Ovary (tissue), 9 donors: ENCODE data around the gene SLC6A1. TPM values are rescaled to one million over a fixed set of nuclear protein-coding genes. Genes with fewer than 3 reads are reported as not detected.

Experiments
- DNase-seq, 5 donors: peaks; one replicate each; pipeline ENCODE4 v3.0.0-alpha.2; 2019 to 2020
- H3K27ac ChIP-seq, 2 donors: fragments of 200-600 bp; one replicate each; pipeline versions ENCODE4 v1.5.1 to v1.8.0; 2019 to 2022
- H3K27me3 ChIP-seq: fragments of 200-600 bp; one replicate; pipeline ENCODE4 v1.8.0; 2022
- H3K36me3 ChIP-seq: fragments of 200-600 bp; sonication (generic); one replicate; pipeline ENCODE4 v1.5.1; 2019
- H3K4me1 ChIP-seq: one replicate; pipeline ENCODE4 v1.8.1; 2013; ENCODE audit warnings: mild to moderate bottlenecking, moderate library complexity; ENCODE audit not compliant: insufficient read depth
- H3K4me3 ChIP-seq: fragments of 200-600 bp; sonication (generic); one replicate; pipeline ENCODE4 v1.5.1; 2017
- H3K9me3 ChIP-seq, 2 donors: fragments of 200-600 bp in 1 of 2; sonication (generic) in 1 of 2; one replicate each; pipeline versions ENCODE4 v1.5.1 to v1.8.1; 2013 to 2019; ENCODE audit warnings: mild to moderate bottlenecking in 1 of 2, moderate library complexity in 1 of 2
- CTCF ChIP-seq, 3 donors: fragments of 450-650 bp in 2 of 3; fragments of 200-600 bp in 1 of 3; IDR thresholded peaks; one replicate each; pipeline versions ENCODE4 v1.5.1 to v1.8.0; 2016 to 2022; ENCODE audit warnings: antibody characterized with exemption in 3 of 3, mild to moderate bottlenecking in 1 of 3
- EP300 ChIP-seq: sonication (generic); formaldehyde crosslinking; IDR thresholded peaks from one replicate; pipeline ENCODE4 v1.6.1; 2017; ENCODE audit warnings: antibody characterized with exemption
- POLR2A ChIP-seq: fragments of 450-650 bp; IDR thresholded peaks from one replicate; pipeline ENCODE4 v1.6.1; 2017; ENCODE audit warnings: antibody characterized with exemption, mild to moderate bottlenecking, moderate library complexity
- WGBS, 3 donors: extraction: QIAGEN DNeasy Blood & Tissue Kit in 1 of 3; methylation state at CpG; one replicate each; pipeline versions ENCODE4 v1.1.5 to v1.1.7; 2013 to 2017; 5-methylcytosine and 5-hydroxymethylcytosine counted together
- intact Hi-C, 4 donors: fragments of 100-400 bp; cut with DNase I; formaldehyde crosslinking; loops; one replicate each; pipeline versions ENCODE4 v1.11.0 to v1.15.1; 2022 to 2023
- polyA plus RNA-seq, 2 donors: library from polyadenylated mRNA; stranded (reverse); fragments of 200-250 nt in 1 of 2; fragments of 350-450 nt in 1 of 2; fragmentation: Illumina TruSeq in 1 of 2; extraction: RNeasy Lipid Tissue Mini Kit (QIAGEN cat#74804) in 1 of 2; gene quantifications; one replicate each; pipeline ENCODE4 v1.2.3, GENCODE V29; 2013 to 2014
- total RNA-seq, 7 donors: library from RNA; depleted of rRNA in 2 of 7; stranded (reverse); fragments of >200 nt in 2 of 7; fragmentation: NEBNext Ultra II Directional in 3 of 7; extraction: Animal tissue kit (Norgen Biotek cat#: 25700) in 3 of 7; gene quantifications; one replicate each; pipeline versions ENCODE4 v1.1.0 to v1.2.4, GENCODE V29; 2016 to 2023
- donor health status: DM: no; HTN: no; CAD: no; lungs with moderate emphysema.
- donor health status: DM: no; HTN: no; CAD: no.
- donor health status: Bipolar disorder and iron deficiency.
- donor health status: DM: yes; HTN: yes; CAD: no.
- donor health status: DM: no; HTN: no; CAD: no.
- donor health status: DM: yes; HTN: yes; CAD: no.

SLC6A1 gene
- total and polyA plus RNA-seq, 9 donors = 0.23 to 3.3 (median 1.2) TPM

GRCh38 chr3:11022115-11022514, 29.6 kb downstream of the SLC6A1 start:
- no peak overlapping the region for H3K27ac ChIP-seq
- TF ChIP-seq POLR2A (no peak), EP300 (no peak), CTCF (IDR thresholded peaks at IDR 0.05) (no peak)
- H3K27me3 ChIP-seq = no peaks in the 10 kb centered on the region
- no peaks in the 10 kb centered on the region for H3K36me3 ChIP-seq
- intact Hi-C loops = no loop called here
- H3K9me3 ChIP-seq = no peaks in the 10 kb centered on the region
- 84 to 89% (median 87%) methylated on average over 10 of the region's 10 CpGs for WGBS, 3 donors
- no peaks in the 10 kb centered on the region for H3K4me1 ChIP-seq
- DNase-seq = no peak
- H3K4me3 ChIP-seq = no peak overlapping the region

- WGBS, 3 donors = 72 to 79% (median 77%) methylated on average over 4 of the region's 4 CpGs
- Histone ChIP-seq H3K36me3 (no peaks in the 10 kb centered on the region), H3K4me3 (no peak overlapping the region), H3K27me3 (no peaks in the 10 kb centered on the region), H3K9me3 (no peaks in the 10 kb centered on the region), H3K4me1 (no peaks in the 10 kb centered on the region), H3K27ac (no peak overlapping the region)
- TF ChIP-seq CTCF (IDR thresholded peaks at IDR 0.05) (no peak), EP300 (no peak), POLR2A (no peak)
- no peak for DNase-seq
- intact Hi-C loops = no loop called here
These were observed 31.6 kb downstream of the SLC6A1 start for GRCh38 chr3:11024181-11024580.

DNA sequence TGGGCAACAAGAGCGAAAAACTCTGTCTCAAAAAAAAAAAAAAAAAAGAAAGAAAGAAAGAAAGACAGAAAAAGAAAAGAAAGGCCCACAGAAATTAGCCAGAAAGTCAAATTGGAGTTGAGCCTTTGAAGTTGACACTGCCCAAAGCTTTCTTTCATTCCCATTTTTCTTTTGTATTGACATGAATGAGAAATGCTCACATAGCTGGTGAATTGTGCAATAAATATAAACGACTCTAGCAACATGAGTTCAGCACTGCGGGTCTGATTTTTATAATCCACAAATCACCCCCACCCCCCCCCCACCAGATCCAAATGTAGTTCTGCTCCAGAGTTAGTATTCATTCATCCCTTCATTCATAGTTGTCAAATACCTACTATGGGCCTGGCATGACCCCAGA, 37.4 kb downstream of the SLC6A1 start:
- TF ChIP-seq CTCF (IDR thresholded peaks at IDR 0.05) = no peak
- TF ChIP-seq EP300 = no peak
- no peak for TF ChIP-seq POLR2A
- Histone ChIP-seq H3K9me3 (no peaks in the 10 kb centered on the region), H3K4me1 (no peaks in the 10 kb centered on the region), H3K4me3 (no peak overlapping the region), H3K27me3 (no peaks in the 10 kb centered on the region), H3K27ac (no peak overlapping the region), H3K36me3 (no peaks in the 10 kb centered on the region)
- WGBS, 3 donors = 74 to 84% (median 79%) methylated on average over 3 of the region's 3 CpGs
- intact Hi-C loops = no loop called here
- no peak for DNase-seq

DNA sequence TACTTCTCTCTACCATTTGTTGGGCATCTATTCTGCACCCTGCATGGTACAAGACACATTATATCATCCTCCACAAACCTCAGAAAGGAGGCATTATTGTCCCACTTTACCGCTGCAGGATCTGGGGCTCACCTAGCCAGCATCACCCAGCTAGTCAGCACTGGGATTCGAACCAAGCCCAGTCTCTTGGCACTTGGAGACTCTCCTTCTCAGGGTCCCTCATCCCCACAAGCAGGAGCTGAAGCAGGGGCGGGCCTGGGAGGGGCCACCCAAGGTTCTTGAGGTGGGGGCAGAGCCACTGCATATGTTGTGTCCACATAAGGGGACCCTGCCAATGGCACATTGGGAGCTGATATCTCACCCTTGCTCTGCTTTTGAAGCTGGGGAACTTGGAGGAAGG, 41.3 kb downstream of the SLC6A1 start:
- no peaks in the 10 kb centered on the region for H3K9me3 ChIP-seq
- no peaks in the 10 kb centered on the region for H3K4me1 ChIP-seq
- intact Hi-C loops = no loop called here
- H3K4me3 ChIP-seq = no peak overlapping the region
- H3K27me3 ChIP-seq = no peaks in the 10 kb centered on the region
- no peak overlapping the region for H3K27ac ChIP-seq
- 89 to 95% (median 94%) methylated on average over 3 of the region's 3 CpGs for WGBS, 3 donors
- no peak for TF ChIP-seq EP300
- TF ChIP-seq POLR2A = no peak
- no peak for TF ChIP-seq CTCF (IDR thresholded peaks at IDR 0.05)
- H3K36me3 ChIP-seq = no peaks in the 10 kb centered on the region
- DNase-seq = no peak
